GM18873 (cell line): Measurements from ENCODE around the gene STAT5B.
"Not testable (repeated sequence)": the region's sequence is repeated elsewhere in the genome, so short reads cannot be mapped to it uniquely, and the experiment has no call there.

ENCODE experiments used
- ATAC-seq: cut with Tn5 transposase; IDR thresholded peaks from one replicate; pipeline ENCODE4 v1.9.1; 2021; ENCODE audit warnings: mild to moderate bottlenecking, moderate library complexity, moderate number of reproducible peaks; ENCODE audit not compliant: unreplicated experiment, low FRiP score

The STAT5B gene

GRCh38 chr17:42276359-42276608 lies at the start of gene STAT5B:
TSS of gene STAT5B (minus strand) at chr17:42276391. CDS start at chr17:42232127, 44,264 bp downstream.
- no peak for ATAC-seq

- ATAC-seq, result no peak
Observed at GRCh38 chr17:42325026-42325425, 48.8 kb upstream of the STAT5B start.

GRCh38 chr17:42323268-42323773 lies 47.1 kb upstream of the STAT5B start:
- no peak for ATAC-seq

GRCh38 chr17:42322382-42323267 lies 46.4 kb upstream of the STAT5B start:
- no peak for ATAC-seq

GRCh38 chr17:42321555-42321954 lies 45.4 kb upstream of the STAT5B start:
- no peak for ATAC-seq

- not testable (repeated sequence) for ATAC-seq
Observed at GRCh38 chr17:42317967-42318366, 41.8 kb upstream of the STAT5B start.

- no peak for ATAC-seq
Observed at GRCh38 chr17:42317266-42317845, 41.2 kb upstream of the STAT5B start.

GRCh38 chr17:42316755-42317154 lies 40.6 kb upstream of the STAT5B start:
- no peak for ATAC-seq

- no peak for ATAC-seq
Observed at GRCh38 chr17:42315402-42316156, 39.4 kb upstream of the STAT5B start.

GRCh38 chr17:42313773-42314566 lies 37.8 kb upstream of the STAT5B start:
- no peak for ATAC-seq

- no peak for ATAC-seq
Observed at GRCh38 chr17:42313389-42313772, 37.2 kb upstream of the STAT5B start.

GRCh38 chr17:42312285-42313130 lies 36.3 kb upstream of the STAT5B start:
- no peak for ATAC-seq

GRCh38 chr17:42312035-42312284 lies 35.8 kb upstream of the STAT5B start:
- ATAC-seq, result no peak

- no peak for ATAC-seq
Observed at GRCh38 chr17:42311240-42312034, 35.2 kb upstream of the STAT5B start.

GRCh38 chr17:42310787-42311215 lies 34.6 kb upstream of the STAT5B start:
- no peak for ATAC-seq

- no peak for ATAC-seq
Observed at GRCh38 chr17:42309986-42310786, 34.0 kb upstream of the STAT5B start.

GRCh38 chr17:42309142-42309541 lies 33.0 kb upstream of the STAT5B start:
- no peak for ATAC-seq

GRCh38 chr17:42308446-42308845 lies 32.3 kb upstream of the STAT5B start:
- ATAC-seq, result no peak
